Uterus (tissue), 2 donors: ENCODE data around the gene RRP8.

Experiments used
- CTCF ChIP-seq, 4 experiments: fragments of 200-600 bp in 2 of 4; fragments of 450-650 bp in 2 of 4; sonication (generic) in 2 of 4; IDR thresholded peaks; one replicate each; pipeline ENCODE4 v1.5.1; 2016 to 2019; ENCODE audit warnings: antibody characterized with exemption in 4 of 4, mild to moderate bottlenecking in 2 of 4, moderate library complexity in 1 of 4
- POLR2A ChIP-seq, 2 donors: fragments of 450-650 bp; IDR thresholded peaks; one replicate each; pipeline ENCODE4 v1.6.1; 2016; ENCODE audit warnings: antibody characterized with exemption in 2 of 2, mild to moderate bottlenecking in 1 of 2, moderate library complexity in 1 of 2

- no peak for TF ChIP-seq CTCF (IDR thresholded peaks at IDR 0.05)
- TF ChIP-seq POLR2A (IDR thresholded peaks at IDR 0.05) = no peak
These were observed 7.1 kb downstream of the RRP8 start for GRCh38 chr11:6596239-6596877.
